Common myeloid progenitor, CD34-positive (primary cell): Measurements from ENCODE around the gene RIN3.

Source experiments
- CTCF ChIA-PET: fragments of 350-600 bp; sonication (Branson Sonifier 250); formaldehyde crosslinking; loops from one replicate; lab custom pipeline; 2021; ENCODE audit warnings: antibody characterized with exemption; lab: Charles Lee
- POLR2A ChIA-PET: fragments of 350-600 bp; sonication (Branson Sonifier 250); formaldehyde crosslinking; loops from one replicate; lab custom pipeline; 2021; ENCODE audit warnings: antibody characterized with exemption; lab: Charles Lee
- DNase-seq, 3 donors: peaks; one replicate each; pipeline versions ENCODE4 v3.0.0 to v3.0.0-alpha.2; 2013
- H3K27ac ChIP-seq, 2 experiments: 1 replicate in 1 of 2; 2 replicates in 1 of 2; pipeline ENCODE4 v1.7.0; 2013; ENCODE audit warnings: inconsistent platforms in 2 of 2, low read length in 2 of 2, mild to moderate bottlenecking in 2 of 2, low read depth in 1 of 2, moderate library complexity in 1 of 2; ENCODE audit not compliant: severe bottlenecking in 2 of 2, insufficient read depth in 1 of 2, poor library complexity in 1 of 2
- H3K27me3 ChIP-seq, 5 experiments: replicated peaks in 2 of 5; 1 replicate in 3 of 5; 2 replicates in 2 of 5; pipeline versions ENCODE4 v1.6.1 to v1.7.0; 2013; ENCODE audit warnings: low read length in 4 of 5, mild to moderate bottlenecking in 2 of 5, moderate library complexity in 2 of 5, inconsistent platforms in 1 of 5; ENCODE audit not compliant: insufficient read depth in 5 of 5, control insufficient read depth in 4 of 5
- H3K36me3 ChIP-seq, 4 experiments: 1 replicate in 2 of 4; 2 replicates in 2 of 4; pipeline versions ENCODE4 v1.6.1 to v1.7.0; 2013; ENCODE audit warnings: low read length in 3 of 4, control low read depth in 1 of 4, mild to moderate bottlenecking in 1 of 4; ENCODE audit not compliant: control insufficient read depth in 4 of 4, insufficient read depth in 4 of 4
- H3K4me1 ChIP-seq, 4 experiments: 1 replicate in 3 of 4; 2 replicates in 1 of 4; pipeline versions ENCODE4 v1.6.1 to v1.7.1; 2013; ENCODE audit warnings: low read length in 3 of 4, mild to moderate bottlenecking in 3 of 4, control low read depth in 1 of 4, inconsistent platforms in 1 of 4, moderate library complexity in 1 of 4; ENCODE audit not compliant: control insufficient read depth in 4 of 4, insufficient read depth in 4 of 4; ENCODE audit errors: control extremely low read depth in 1 of 4
- H3K4me3 ChIP-seq, 7 experiments: 1 replicate in 4 of 7; 2 replicates in 3 of 7; pipeline versions ENCODE4 v1.5.1 to v1.7.0; 2013; ENCODE audit warnings: mild to moderate bottlenecking in 7 of 7, low read length in 6 of 7, moderate library complexity in 6 of 7, inconsistent platforms in 2 of 7, low read depth in 2 of 7, control low read depth in 1 of 7; ENCODE audit not compliant: insufficient read depth in 4 of 7, control insufficient read depth in 1 of 7; ENCODE audit errors: extremely low read depth in 1 of 7
- H3K9me3 ChIP-seq, 5 experiments: 1 replicate in 4 of 5; 2 replicates in 1 of 5; pipeline versions ENCODE4 v1.6.1 to v1.7.1; 2013; ENCODE audit warnings: low read length in 4 of 5, mild to moderate bottlenecking in 2 of 5, inconsistent platforms in 1 of 5, low read depth in 1 of 5, moderate library complexity in 1 of 5; ENCODE audit not compliant: control insufficient read depth in 4 of 5, insufficient read depth in 2 of 5; ENCODE audit errors: control extremely low read depth in 1 of 5
- WGBS: methylation state at CpG from one replicate; pipeline ENCODE4 v1.1.5; 2013; ENCODE audit not compliant: insufficient coverage; 5-methylcytosine and 5-hydroxymethylcytosine counted together

RIN3 gene

GRCh38 chr14:92565718-92566115 is 52.1 kb downstream of the RIN3 start:
- H3K9me3 ChIP-seq = peaks cover 0 to 9% (median 5%) of the 10 kb centered on the region in 5 experiments
- WGBS = 100% methylated on average over 1 of the region's 2 CpGs
- H3K4me1 ChIP-seq = peaks cover 0 to 39% (median 17%) of the 10 kb centered on the region in 4 experiments
- H3K27me3 ChIP-seq = no peaks in the 10 kb centered on the region
- ChIA-PET POLR2A (interaction anchor here (0.6 kb wide), 1 partner anchor 111 kb away, joined by 5 read pairs; no protein-coding TSS in a partner anchor), CTCF (interaction anchor here (0.7 to 4.4 kb wide), 7 partner anchors 8 to 121 kb away, joined by 4 to 22 read pairs (median 5); no protein-coding TSS in a partner anchor)
- H3K4me3 ChIP-seq = no peak overlapping the region
- peaks cover 2 to 48% (median 12%) of the 10 kb centered on the region in 4 experiments for H3K36me3 ChIP-seq
- no peak overlapping the region for H3K27ac ChIP-seq
- DNase-seq = no peak

- WGBS = 100% methylated on average over 1 of the region's 2 CpGs
- Histone ChIP-seq H3K4me1 (peaks cover 0 to 39% (median 20%) of the 10 kb centered on the region in 4 experiments), H3K36me3 (peaks cover 2 to 51% (median 12%) of the 10 kb centered on the region in 4 experiments), H3K9me3 (peaks cover 0 to 9% (median 5%) of the 10 kb centered on the region in 5 experiments), H3K27me3 (no peaks in the 10 kb centered on the region), H3K4me3 (no peak overlapping the region), H3K27ac (no peak overlapping the region)
- ChIA-PET CTCF (interaction anchor here (4.3 to 4.4 kb wide), 2 partner anchors 10 to 19 kb away, joined by 21 to 22 read pairs; no protein-coding TSS in a partner anchor), POLR2A (no interaction called here)
- DNase-seq = no peak
Measured at GRCh38 chr14:92567173-92567725, 53.7 kb downstream of the RIN3 start.

GRCh38 chr14:92568621-92569479 is 55.3 kb downstream of the RIN3 start:
- Histone ChIP-seq H3K4me1 (peaks cover 0 to 24% (median 14%) of the 10 kb centered on the region in 4 experiments), H3K36me3 (peaks cover 2 to 58% (median 12%) of the 10 kb centered on the region in 4 experiments), H3K4me3 (no peak overlapping the region), H3K9me3 (peaks cover 0 to 9% (median 5%) of the 10 kb centered on the region in 5 experiments), H3K27me3 (no peaks in the 10 kb centered on the region), H3K27ac (no peak overlapping the region)
- ChIA-PET CTCF (interaction anchor here (0.9 to 4.3 kb wide), 5 partner anchors 8 to 434 kb away, joined by 3 to 21 read pairs (median 4); no protein-coding TSS in a partner anchor), POLR2A (no interaction called here)
- 97% methylated on average over 11 of the region's 16 CpGs for WGBS
- peak in 2 of 3 donors; percentile 60 to 70 for DNase-seq

- POLR2A ChIA-PET = no interaction called here
- CTCF ChIA-PET = no interaction called here
- Histone ChIP-seq H3K27me3 (no peaks in the 10 kb centered on the region), H3K9me3 (peaks cover 0 to 9% (median 5%) of the 10 kb centered on the region in 5 experiments), H3K36me3 (peaks cover 2 to 48% (median 12%) of the 10 kb centered on the region in 4 experiments), H3K27ac (no peak overlapping the region), H3K4me1 (peaks cover 0 to 12% (median 5%) of the 10 kb centered on the region in 4 experiments), H3K4me3 (no peak overlapping the region)
- 89% methylated on average over 3 of the region's 6 CpGs for WGBS
- DNase-seq = no peak
Measured at GRCh38 chr14:92570674-92571262, 57.2 kb downstream of the RIN3 start.

- peaks cover 0 to 5% (median 3%) of the 10 kb centered on the region in 5 experiments for H3K9me3 ChIP-seq
- H3K4me3 ChIP-seq = no peak overlapping the region
- H3K27me3 ChIP-seq = no peaks in the 10 kb centered on the region
- 94% methylated on average over 8 of the region's 10 CpGs for WGBS
- POLR2A ChIA-PET = no interaction called here
- peaks cover 0 to 44% (median 5%) of the 10 kb centered on the region in 4 experiments for H3K36me3 ChIP-seq
- DNase-seq = no peak
- H3K4me1 ChIP-seq = peaks cover 0 to 18% (median 5%) of the 10 kb centered on the region in 4 experiments
- CTCF ChIA-PET = interaction anchor here (1.2 kb wide), 1 partner anchor 31 kb away, joined by 3 read pairs; no protein-coding TSS in a partner anchor
- H3K27ac ChIP-seq = no peak overlapping the region
Measured at GRCh38 chr14:92572050-92572449, 58.5 kb downstream of the RIN3 start.

GRCh38 chr14:92573761-92574498 is 60.3 kb downstream of the RIN3 start:
- Histone ChIP-seq H3K4me3 (no peak overlapping the region), H3K27me3 (no peaks in the 10 kb centered on the region), H3K9me3 (no peaks in the 10 kb centered on the region), H3K4me1 (peaks cover 0 to 21% (median 9%) of the 10 kb centered on the region in 4 experiments), H3K36me3 (peaks cover 3 to 39% (median 7%) of the 10 kb centered on the region in 4 experiments), H3K27ac (no peak overlapping the region)
- 88% methylated on average over 5 of the region's 8 CpGs for WGBS
- ChIA-PET POLR2A (no interaction called here), CTCF (interaction anchor here (0.8 to 1.5 kb wide), 3 partner anchors 9 to 12 kb away, joined by 3 to 6 read pairs (median 5); no protein-coding TSS in a partner anchor)
- DNase-seq = no peak
